Liver (tissue), 3 donors: ENCODE data around the gene PLEKHG4.

Experiments
- JUND ChIP-seq, 2 donors: IDR thresholded peaks; 2 replicates each; pipeline ENCODE4 v1.6.1; 2016; ENCODE audit warnings: antibody characterized with exemption in 2 of 2
- TF ChIP-seq, protein P1 (sequence below): IDR thresholded peaks from 2 replicates; pipeline ENCODE4 v1.6.1; 2016; ENCODE audit warnings: antibody characterized with exemption, mild to moderate bottlenecking
- TF ChIP-seq, protein P2 (sequence below): fragments of 150-350 bp; IDR thresholded peaks from 2 replicates; pipeline ENCODE4 v1.5.1; 2017; ENCODE audit warnings: improper control_type of control experiment, low read depth, low read length; ENCODE audit not compliant: missing input control
- donor health status: healthy.
- donor health status: healthy.

DNA sequence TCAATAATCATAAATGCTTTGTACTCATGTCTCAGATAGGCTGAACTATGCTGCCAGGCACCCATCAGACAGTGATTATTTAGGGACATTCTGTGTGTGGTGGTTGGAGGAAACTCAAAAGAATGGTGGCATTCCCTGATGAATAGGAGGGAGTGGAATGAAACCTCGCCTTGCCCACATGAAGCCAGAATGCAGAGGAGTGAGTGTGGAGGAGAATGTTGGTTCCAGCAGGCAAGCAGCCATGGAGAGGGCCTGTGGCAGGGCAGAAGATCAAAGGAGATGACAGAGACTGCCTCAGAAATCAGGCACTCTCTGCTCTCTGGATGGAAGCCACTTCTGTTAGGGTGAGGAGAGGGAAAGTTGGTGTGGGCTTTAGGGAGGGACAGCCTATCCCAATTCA is 24.7 kb downstream of the PLEKHG4 start:
- no peak for TF ChIP-seq JUND (IDR thresholded peaks at IDR 0.05)
- TF ChIP-seq, protein P1, sequence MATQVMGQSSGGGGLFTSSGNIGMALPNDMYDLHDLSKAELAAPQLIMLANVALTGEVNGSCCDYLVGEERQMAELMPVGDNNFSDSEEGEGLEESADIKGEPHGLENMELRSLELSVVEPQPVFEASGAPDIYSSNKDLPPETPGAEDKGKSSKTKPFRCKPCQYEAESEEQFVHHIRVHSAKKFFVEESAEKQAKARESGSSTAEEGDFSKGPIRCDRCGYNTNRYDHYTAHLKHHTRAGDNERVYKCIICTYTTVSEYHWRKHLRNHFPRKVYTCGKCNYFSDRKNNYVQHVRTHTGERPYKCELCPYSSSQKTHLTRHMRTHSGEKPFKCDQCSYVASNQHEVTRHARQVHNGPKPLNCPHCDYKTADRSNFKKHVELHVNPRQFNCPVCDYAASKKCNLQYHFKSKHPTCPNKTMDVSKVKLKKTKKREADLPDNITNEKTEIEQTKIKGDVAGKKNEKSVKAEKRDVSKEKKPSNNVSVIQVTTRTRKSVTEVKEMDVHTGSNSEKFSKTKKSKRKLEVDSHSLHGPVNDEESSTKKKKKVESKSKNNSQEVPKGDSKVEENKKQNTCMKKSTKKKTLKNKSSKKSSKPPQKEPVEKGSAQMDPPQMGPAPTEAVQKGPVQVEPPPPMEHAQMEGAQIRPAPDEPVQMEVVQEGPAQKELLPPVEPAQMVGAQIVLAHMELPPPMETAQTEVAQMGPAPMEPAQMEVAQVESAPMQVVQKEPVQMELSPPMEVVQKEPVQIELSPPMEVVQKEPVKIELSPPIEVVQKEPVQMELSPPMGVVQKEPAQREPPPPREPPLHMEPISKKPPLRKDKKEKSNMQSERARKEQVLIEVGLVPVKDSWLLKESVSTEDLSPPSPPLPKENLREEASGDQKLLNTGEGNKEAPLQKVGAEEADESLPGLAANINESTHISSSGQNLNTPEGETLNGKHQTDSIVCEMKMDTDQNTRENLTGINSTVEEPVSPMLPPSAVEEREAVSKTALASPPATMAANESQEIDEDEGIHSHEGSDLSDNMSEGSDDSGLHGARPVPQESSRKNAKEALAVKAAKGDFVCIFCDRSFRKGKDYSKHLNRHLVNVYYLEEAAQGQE, result no peak
- TF ChIP-seq, protein P2, sequence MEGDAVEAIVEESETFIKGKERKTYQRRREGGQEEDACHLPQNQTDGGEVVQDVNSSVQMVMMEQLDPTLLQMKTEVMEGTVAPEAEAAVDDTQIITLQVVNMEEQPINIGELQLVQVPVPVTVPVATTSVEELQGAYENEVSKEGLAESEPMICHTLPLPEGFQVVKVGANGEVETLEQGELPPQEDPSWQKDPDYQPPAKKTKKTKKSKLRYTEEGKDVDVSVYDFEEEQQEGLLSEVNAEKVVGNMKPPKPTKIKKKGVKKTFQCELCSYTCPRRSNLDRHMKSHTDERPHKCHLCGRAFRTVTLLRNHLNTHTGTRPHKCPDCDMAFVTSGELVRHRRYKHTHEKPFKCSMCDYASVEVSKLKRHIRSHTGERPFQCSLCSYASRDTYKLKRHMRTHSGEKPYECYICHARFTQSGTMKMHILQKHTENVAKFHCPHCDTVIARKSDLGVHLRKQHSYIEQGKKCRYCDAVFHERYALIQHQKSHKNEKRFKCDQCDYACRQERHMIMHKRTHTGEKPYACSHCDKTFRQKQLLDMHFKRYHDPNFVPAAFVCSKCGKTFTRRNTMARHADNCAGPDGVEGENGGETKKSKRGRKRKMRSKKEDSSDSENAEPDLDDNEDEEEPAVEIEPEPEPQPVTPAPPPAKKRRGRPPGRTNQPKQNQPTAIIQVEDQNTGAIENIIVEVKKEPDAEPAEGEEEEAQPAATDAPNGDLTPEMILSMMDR, result no peak
